ENCODE data around the gene MMUT. TPM values are rescaled to one million over a fixed set of nuclear protein-coding genes. Genes with fewer than 3 reads are reported as not detected.
A peak's percentile ranks its signal among the peaks of the same experiment; 100 is the strongest.
"Not testable (repeated sequence)": the region's sequence is repeated elsewhere in the genome, so short reads cannot be mapped to it uniquely, and the experiment has no call there.

Gene MMUT
- total RNA-seq, 2 donors from 2014 or later = 13.7 to 23.9 TPM

DNA sequence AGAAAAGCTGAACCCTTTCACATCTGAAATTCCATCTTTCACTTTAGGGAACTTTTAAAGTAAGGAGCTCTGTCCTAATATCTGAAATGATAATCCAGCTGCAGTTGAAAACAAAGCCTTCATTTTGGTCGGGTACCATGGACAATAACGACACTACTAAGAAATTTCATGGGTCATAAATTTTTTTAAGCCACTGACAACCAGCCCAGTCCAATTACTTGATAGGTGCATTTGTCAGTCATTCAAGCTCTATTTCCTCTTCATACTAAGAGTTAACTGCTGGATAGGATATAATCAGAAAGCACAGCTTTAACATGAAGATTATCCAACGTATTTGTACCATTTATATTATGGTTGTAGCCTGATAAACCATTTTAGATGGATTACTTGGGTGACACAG is 52.5 kb downstream of the MMUT start:
- intact Hi-C loops (cut with DNase I) = loop anchor here (5.0 kb wide), 1 partner anchor 1623 kb away; no protein-coding TSS in a partner anchor

DNA sequence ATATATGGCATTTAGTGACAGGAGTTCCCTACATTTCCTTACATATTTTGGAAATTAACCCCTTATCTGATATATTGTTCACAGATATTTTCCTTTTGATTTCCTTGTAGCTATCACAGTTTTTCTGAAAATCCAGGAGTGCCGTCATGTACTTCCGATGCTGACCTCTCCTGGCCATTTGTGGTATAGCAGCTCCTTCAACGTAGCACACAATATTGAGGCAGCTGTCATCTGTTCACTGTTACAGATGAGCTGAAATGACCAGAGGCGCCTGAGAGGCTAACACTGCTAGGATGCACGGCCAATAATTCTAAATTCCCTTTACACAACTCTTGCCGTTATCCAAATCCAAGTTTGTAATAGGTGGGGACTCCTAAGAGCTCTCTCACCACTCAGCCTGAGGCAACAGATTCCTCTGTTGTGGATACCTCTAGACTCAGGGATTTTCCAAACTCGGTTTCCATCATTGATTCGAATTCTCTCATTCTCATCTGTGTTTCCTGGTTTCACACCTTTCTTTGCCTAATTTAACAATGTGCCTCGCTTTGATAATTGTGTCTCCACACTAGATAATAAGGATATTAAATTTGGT is 53.0 kb downstream of the MMUT start:
- intact Hi-C loops (cut with DNase I) = loop anchor here (5.0 kb wide), 1 partner anchor 1623 kb away; no protein-coding TSS in a partner anchor
- DNase-seq (ENCODE audit: low spot score) = peak; percentile 39
- TF ChIP-seq, protein P1, sequence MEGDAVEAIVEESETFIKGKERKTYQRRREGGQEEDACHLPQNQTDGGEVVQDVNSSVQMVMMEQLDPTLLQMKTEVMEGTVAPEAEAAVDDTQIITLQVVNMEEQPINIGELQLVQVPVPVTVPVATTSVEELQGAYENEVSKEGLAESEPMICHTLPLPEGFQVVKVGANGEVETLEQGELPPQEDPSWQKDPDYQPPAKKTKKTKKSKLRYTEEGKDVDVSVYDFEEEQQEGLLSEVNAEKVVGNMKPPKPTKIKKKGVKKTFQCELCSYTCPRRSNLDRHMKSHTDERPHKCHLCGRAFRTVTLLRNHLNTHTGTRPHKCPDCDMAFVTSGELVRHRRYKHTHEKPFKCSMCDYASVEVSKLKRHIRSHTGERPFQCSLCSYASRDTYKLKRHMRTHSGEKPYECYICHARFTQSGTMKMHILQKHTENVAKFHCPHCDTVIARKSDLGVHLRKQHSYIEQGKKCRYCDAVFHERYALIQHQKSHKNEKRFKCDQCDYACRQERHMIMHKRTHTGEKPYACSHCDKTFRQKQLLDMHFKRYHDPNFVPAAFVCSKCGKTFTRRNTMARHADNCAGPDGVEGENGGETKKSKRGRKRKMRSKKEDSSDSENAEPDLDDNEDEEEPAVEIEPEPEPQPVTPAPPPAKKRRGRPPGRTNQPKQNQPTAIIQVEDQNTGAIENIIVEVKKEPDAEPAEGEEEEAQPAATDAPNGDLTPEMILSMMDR (IDR thresholded peaks at IDR 0.05) = peak; percentile 33 to 65 (median 57)
- TF ChIP-seq POLR2AphosphoS5 (IDR thresholded peaks at IDR 0.05) (no peak), POLR2A (IDR thresholded peaks at IDR 0.05) (no peak)
- no peaks in the 10 kb centered on the region for H3K27me3 ChIP-seq (replicated peaks; ENCODE audit: insufficient read depth)
- H3K27ac ChIP-seq = no peak overlapping the region
- no peaks in the 10 kb centered on the region for H3K4me1 ChIP-seq (replicated peaks)
- no peaks in the 10 kb centered on the region for H3K36me3 ChIP-seq
- H3K9me3 ChIP-seq = no peaks in the 10 kb centered on the region
- no peak overlapping the region for H3K4me3 ChIP-seq
- 18% methylated on average over 9 of the region's 9 CpGs for WGBS

More for the DNA sequence above, 52.5 kb downstream of the MMUT start:
- no peak overlapping the region for H3K27ac ChIP-seq
- no peaks in the 10 kb centered on the region for H3K36me3 ChIP-seq
- no peak for DNase-seq (ENCODE audit: low spot score)
- H3K9me3 ChIP-seq = no peaks in the 10 kb centered on the region
- 34% methylated on average over 3 of the region's 3 CpGs for WGBS
- no peaks in the 10 kb centered on the region for H3K4me1 ChIP-seq (replicated peaks)
- H3K4me3 ChIP-seq = no peak overlapping the region
- no peaks in the 10 kb centered on the region for H3K27me3 ChIP-seq (replicated peaks; ENCODE audit: insufficient read depth)
- TF ChIP-seq POLR2AphosphoS5 (IDR thresholded peaks at IDR 0.05) (no peak), POLR2A (IDR thresholded peaks at IDR 0.05) (no peak)
- TF ChIP-seq, protein P1 (IDR thresholded peaks at IDR 0.05) = no peak

DNA sequence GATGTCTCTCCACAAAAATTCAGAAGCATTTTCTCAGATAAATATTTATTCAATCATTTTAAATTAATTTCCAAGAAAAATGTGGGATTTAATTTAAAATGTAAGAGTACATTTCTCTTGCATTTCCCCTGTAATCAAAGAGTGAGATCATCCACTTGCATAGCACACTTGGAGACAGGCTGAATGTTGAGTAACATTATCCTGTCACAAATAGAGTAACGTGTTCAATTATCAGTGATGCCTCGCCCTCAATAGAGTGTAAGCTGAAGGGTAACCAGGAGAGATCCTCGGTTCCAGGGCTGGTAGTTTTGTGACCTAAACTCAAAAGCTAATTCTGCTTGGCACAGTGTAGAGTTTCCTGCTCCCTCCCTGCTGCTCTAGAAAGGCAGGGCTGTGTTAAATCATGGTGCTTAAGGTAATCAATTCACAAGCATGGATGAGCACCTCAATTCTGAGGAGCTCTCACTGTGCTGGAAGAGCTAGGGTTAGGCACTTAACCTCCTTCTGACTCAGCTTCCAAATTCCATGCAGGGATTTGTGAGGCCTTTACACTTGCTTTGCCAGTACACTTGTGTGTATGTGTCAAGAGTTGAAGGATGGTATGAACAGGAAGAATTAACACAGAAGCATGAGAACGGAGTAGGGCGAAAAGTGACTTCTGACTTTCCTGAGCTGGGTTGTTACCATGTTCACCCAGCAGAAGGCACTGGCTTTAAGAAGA is 56.6 kb downstream of the MMUT start:
- H3K36me3 ChIP-seq = no peaks in the 10 kb centered on the region
- WGBS = 68% methylated on average over 5 of the region's 5 CpGs
- no peak for TF ChIP-seq POLR2AphosphoS5 (IDR thresholded peaks at IDR 0.05)
- TF ChIP-seq POLR2A (IDR thresholded peaks at IDR 0.05) = no peak
- no peak overlapping the region for H3K4me3 ChIP-seq
- H3K4me1 ChIP-seq (replicated peaks) = no peaks in the 10 kb centered on the region
- intact Hi-C loops (cut with DNase I) = no loop called here
- no peak for DNase-seq (ENCODE audit: low spot score)
- no peak overlapping the region for H3K27ac ChIP-seq
- H3K27me3 ChIP-seq (replicated peaks; ENCODE audit: insufficient read depth) = no peaks in the 10 kb centered on the region
- no peaks in the 10 kb centered on the region for H3K9me3 ChIP-seq

DNA sequence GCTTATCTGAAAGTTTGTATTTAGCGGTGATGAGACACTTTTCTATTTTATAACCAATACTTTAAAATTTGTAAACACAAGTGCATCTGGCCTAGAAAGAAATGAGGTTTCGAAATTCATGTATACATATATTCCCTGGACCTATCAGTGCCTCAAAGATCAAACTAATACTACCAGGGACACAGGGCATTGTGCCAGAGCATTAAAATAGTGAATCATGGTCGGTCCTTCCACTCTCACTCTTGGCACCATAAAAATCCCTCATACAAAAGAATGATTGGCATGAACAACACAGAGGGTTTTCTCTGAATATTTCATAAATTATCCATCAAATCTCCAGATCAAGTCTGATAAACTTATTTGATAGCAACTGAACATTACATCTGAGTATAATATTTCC is 62.0 kb downstream of the MMUT start:
- Histone ChIP-seq H3K4me1 (replicated peaks) (no peaks in the 10 kb centered on the region), H3K4me3 (no peak overlapping the region), H3K27me3 (replicated peaks; ENCODE audit: insufficient read depth) (no peaks in the 10 kb centered on the region), H3K36me3 (no peaks in the 10 kb centered on the region), H3K27ac (no peak overlapping the region), H3K9me3 (no peaks in the 10 kb centered on the region)
- no peak for DNase-seq (ENCODE audit: low spot score)
- TF ChIP-seq POLR2A (IDR thresholded peaks at IDR 0.05) (no peak), POLR2AphosphoS5 (IDR thresholded peaks at IDR 0.05) (no peak)
- TF ChIP-seq, protein P1 (IDR thresholded peaks at IDR 0.05) = no peak
- intact Hi-C loops (cut with DNase I) = no loop called here
- 47% methylated on average over 3 of the region's 3 CpGs for WGBS

DNA sequence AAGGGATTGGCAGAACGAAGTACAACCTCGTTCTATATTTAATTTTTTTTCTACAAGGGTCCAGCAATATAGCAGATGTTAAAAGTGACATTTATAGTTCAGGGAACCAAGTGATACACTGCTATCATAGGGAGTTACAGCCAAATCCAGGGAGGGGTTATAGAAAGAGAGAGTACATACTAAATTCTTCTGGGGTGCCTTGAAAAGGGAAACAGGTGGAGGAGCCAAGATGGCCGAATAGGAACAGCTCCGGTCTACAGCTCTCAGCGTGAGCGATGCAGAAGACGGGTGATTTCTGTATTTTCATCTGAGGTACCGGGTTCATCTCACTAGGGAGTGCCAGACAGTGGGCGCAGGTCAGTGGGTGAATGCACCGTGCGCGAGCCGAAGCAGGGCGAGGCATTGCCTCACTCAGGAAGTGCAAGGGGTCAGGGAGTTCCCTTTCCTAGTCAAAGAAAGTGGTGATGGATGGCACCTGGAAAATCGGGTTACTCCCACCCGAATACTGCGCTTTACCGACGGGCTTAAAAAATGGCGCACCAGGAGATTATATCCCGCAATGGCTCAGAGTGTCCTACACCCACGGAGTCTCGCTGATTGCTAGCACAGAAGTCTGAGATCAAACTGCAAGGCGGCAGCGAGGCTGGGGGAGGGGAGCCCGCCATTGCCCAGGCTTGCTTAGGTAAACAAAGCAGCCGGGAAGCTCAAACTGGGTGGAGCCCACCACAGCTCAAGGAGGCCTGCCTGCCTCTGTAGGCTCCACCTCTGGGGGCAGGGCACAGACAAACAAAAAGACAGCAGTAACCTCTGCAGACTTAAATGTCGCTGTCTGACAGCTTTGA is 76.2 kb downstream of the MMUT start:
- H3K9me3 ChIP-seq; H3K27me3 ChIP-seq (replicated peaks; ENCODE audit: insufficient read depth); H3K27ac ChIP-seq; DNase-seq (ENCODE audit: low spot score); H3K4me3 ChIP-seq; intact Hi-C loops (cut with DNase I); H3K36me3 ChIP-seq; H3K4me1 ChIP-seq (replicated peaks): not testable (repeated sequence)
- 80% methylated on average over 27 of the region's 28 CpGs for WGBS
